HG02588 (cell line): ENCODE data around the gene ZNF423.
"Not testable (repeated sequence)": the region's sequence is repeated elsewhere in the genome, so short reads cannot be mapped to it uniquely, and the experiment has no call there.

Experiments used
- ATAC-seq: cut with Tn5 transposase; IDR thresholded peaks from one replicate; pipeline ENCODE4 v1.9.1; 2021; ENCODE audit warnings: mild to moderate bottlenecking, moderate library complexity; ENCODE audit not compliant: unreplicated experiment

ZNF423 gene

DNA sequence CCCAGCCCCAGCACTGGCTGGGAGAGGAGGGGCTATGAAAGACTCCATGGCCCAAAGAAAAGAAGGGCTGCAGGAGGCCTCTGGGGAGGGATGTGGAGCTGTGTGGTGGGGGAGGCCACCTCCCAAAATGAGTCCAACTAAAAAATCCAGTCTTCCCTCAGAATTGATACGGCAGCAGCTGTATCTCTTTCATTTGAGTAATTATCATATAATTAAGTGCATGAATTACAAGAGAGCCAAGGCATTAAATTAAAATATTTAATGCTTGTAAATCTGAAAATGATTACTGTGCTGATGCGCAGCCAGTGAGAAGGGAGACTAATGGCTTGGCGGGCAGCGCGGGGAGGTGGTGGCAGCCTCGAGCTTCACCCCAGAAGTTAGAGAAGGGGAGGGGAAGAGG, 289.5 kb downstream of the ZNF423 start:
- ATAC-seq, result no peak

DNA sequence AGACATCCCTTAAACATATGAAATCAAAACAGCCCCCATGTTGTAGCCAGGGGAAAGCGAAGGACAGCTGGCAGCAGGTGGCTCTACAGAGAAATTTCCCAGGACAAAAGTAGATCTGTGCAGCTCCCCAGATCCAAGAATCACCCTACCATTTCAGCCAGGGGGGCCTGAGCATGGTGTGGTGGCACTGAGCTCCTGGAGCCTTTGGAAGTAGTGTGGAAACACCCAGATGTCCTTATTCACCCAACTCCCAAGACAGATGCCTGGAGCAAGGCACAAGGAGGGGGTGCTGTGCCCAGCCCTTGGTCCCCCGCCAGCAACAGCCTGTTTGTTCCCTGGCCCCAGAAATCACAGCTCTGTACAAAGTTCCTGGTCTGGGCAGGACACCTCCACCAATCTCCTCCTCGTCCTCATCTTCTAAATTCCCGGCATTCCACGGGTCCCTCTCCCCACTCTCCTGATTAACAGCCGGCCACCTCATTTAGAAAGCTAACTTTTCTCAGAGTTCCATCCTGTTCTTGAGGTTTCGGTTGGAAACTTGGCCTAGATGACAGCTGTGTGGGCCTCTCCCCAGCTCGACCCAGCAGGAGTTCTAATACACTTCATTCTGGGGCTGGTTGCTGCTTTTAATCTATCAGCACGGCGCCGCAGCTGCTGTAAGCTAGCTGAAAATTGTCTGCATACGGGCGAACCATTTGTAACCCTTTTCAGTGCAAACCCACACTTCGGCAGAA, 291.2 kb downstream of the ZNF423 start:
- no peak for ATAC-seq

DNA sequence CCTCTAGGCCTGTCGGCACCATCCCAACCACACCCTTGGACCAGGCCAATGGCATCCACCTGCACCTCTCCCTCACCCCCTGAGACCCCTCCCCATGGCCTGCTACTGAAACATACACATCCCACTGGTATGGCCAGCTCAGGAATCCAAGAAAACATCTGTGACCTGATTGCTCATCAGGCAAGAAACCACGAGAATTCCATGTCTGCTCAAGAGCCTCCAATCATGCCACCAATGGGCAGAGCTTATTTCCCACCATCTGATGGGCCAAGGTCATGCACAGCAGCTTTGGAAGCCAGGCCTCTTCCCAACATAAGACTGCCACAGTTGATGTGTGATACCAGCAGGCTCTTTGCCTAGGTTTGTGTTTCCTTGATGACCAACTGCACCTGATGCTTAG, 292.2 kb downstream of the ZNF423 start:
- ATAC-seq, result no peak

DNA sequence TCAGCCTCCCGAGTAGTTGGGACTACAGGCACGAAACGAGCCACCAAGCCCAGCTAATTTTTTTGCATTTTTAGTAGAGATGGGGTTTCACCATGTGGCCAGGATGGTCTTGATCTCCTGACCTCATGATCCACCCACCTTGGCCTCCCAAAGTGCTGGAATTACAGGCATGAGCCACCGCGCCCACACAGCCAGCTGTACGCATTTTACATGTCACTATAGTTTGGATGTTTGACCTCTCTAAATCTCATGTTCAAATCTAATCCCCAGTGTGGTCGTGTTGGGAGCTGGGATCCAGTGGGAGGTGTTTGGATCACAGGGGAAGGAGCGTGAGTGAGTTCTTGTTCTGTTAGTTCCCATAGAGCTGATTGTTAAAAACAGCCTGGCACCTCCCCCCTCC, 293.0 kb downstream of the ZNF423 start:
- ATAC-seq, result not testable (repeated sequence)

DNA sequence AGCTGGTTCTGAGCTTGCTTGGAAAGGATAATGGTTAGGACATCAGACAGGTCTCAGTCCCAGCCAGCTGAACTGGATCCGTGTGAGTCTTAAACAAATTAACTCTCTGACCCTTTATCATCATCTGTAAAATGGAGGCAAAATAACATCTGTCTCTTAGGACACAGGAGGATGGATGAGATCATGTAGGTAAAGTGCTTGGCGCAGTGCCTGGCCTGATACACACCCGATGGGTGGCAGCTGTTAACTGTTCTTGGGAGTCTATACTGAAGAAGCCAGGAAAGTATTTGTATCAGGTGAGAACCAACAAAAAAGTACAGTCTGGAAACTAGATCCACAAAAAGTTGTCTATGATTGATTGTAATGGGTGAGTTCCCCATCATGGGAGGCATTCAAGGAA, 293.7 kb downstream of the ZNF423 start:
- ATAC-seq, result no peak

DNA sequence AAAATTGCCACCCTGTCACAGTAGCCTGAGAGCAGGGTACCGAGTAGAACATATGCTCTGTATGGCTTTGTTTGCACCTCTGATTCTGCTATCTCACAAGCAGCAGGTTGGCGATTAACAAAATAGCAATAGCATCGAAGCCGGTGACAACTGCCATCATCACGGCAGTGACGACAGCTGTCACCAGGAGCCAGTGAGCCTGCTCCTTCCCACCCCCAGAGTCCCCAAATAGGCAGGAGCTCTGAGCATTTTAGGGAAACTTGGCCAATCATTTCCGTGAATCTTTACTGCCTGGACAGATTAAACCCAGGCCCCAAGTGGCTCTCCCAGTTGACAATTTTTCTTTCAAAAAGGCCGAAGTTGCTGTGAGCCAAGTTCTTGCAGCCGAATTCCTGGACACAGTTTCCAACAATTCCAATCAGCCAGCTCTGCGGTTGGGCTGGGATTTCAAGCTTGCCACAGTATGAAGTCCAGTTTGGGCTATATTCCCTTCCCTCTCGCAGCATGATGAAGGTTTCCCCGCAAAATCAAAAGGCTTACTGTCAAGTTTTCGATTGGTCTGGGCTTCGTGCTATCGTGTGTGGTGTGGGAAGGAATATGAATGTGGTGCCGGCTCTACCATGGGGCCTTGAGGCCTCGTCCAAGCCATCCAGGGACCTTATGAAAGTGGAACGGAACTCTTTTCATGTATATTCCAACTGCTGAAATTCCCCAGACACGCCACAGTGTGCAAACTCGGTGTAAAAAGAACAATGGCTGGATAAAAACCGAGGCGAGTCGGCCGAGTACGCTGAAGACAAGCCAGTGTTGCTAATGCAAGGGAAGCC, 295.7 kb downstream of the ZNF423 start:
- ATAC-seq, result no peak

DNA sequence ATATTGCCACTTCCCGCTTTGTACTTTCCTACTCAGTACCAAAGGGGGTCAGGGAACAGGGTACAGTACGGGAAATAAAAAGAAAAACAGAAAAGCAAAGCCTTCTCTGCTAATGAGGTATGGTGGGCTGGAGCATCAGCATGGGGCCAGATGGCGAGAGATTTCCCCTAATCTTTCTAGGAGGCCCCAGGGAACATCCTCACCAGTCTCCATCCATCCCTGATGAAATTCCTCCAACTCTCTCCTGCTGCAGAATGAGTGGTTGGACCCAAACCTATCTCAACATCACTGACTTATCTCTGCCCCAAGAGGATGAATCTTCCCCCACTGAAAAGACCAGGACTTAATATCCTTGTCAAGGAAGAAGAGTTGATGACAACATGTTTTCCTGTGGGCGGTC, 296.7 kb downstream of the ZNF423 start:
- no peak for ATAC-seq

DNA sequence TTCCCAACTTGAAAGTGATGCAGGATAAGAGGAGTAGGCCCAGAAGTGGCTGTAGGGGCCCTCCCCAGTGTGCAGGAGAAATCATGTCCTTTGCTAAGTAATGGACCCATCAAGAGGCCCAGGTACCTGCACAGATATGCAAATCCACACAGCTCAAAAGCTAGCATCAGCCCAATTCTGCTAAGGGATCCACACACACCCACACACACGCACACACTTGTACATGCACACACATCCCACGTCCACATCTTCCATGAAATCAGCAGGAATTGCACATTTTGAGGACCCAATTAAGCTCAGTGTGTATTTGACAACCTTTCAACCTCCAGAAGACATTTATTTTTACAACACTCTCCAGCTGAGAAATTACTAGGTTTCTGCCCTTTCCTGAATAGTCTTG, 297.5 kb downstream of the ZNF423 start:
- ATAC-seq, result no peak

DNA sequence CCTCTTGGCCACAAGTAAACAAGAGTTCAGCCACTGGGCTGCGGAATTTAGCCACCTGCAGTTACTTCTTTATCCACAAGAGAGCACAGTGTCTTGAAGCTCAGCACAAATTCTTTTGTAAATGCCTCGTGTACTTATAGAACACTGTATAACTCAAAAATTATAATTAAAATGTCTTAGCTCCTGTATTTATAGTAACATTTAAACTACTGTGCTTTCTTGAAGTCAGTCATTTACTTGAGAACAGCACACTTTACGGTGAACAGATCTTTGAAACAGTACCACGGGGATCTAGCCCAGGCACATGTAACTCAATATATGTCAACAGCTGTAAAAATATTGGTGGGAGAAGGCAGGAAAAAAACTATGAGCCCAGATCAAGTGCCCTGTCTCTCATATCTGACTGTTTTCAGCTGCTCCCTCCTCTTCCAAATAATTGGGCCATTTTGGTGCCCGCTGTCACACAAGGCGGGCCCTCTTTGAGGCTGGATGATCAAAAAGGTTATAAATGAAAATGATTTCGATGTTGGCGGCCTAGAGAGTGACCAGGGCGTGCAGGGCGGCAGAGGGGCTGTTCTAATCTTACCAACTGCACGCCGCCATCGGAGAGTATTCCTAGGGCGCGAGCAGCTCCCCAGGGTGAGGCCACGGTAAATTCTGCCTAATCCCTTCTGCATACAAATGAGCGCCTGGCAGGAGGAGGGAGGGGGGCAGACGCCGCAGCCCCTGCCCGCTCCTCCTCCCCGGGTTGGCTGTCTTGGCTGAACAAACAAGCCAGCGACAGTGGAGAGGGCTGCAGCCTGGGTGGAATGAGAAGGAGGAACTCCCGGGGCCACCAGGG, 299.1 kb downstream of the ZNF423 start:
- no peak for ATAC-seq

DNA sequence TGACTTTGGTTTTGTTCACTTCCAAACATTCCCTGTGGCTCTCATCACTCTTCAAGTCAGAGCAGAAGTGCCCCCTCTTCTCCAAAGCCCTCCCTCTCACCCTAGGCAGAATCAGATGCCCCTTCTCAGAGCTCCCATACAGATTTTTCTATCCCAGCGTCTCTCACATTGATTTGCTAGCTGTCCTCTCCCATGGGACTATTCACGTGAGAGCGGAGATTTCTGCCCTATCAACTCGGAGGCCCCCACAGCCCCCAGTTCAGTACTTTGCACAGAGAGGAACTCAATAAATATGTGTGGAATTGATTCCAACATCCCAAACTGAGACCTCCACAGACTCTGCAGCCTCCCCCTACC, 299.7 kb downstream of the ZNF423 start:
- ATAC-seq, result no peak

DNA sequence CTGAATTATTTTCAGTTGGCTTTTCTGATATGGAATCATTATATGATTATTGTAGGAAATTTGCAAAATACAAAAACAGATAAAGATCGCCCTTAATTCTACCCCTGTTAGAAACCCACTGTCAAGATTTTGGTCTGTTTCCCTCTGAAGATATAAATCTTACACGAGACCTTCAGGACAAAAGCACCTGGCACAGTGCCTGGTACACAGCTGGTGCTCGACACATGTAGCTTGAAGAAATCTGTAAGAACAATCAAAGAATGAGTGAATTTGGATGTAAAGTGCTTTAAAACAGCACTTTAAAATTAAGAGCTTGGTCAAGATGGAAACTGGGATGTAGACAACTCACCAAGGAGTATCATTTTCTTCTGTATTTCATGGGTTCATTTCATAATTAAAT, 301.2 kb downstream of the ZNF423 start:
- no peak for ATAC-seq

DNA sequence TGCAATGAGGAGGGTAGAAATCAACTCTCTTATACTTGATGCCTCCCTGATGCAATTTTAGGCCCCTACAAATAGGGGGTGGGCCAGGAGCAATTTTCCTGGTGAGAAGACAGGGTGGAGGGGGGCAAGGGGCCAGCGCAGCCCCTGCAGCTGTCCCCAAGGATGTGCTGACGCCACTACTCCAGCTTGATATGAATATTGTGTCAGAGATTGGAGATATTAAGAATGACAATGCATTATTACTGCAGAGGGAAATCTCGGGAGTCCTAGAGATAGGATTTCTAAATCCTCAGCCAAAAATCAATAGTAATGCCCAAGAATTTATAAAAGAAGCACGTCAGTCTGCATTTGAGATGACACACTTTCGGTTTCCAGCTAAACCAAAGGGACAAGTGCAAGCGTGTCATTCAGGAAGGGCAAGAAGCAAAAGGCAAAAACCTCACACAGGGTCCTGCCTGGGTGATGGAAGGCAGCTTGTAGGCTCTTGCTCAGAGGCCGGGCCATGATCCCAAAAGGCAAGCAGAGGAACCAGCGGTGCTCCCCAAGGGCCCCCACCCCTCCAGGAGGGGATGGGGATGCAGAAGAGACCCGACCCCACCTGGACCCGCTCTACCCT, 303.5 kb downstream of the ZNF423 start:
- no peak for ATAC-seq

DNA sequence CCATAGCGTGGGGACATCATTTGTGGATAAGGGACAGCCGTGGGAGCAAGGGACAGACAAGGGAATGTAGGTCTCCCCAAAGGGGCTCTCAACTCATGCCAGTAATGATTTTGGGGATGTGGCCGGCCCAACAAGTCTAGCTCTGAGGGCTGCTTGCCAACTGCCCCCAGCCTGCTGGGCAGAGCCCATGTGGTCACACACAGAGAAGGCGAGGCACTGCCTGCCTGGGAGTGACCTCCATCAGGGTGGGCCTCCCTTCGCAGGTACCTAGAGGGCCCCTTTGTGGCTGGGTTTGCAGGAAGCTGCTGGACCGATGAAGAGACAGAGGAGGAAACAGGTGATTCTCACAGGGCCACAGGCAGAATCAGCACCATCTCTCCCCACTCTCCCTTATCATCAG, 305.2 kb downstream of the ZNF423 start:
- no peak for ATAC-seq

DNA sequence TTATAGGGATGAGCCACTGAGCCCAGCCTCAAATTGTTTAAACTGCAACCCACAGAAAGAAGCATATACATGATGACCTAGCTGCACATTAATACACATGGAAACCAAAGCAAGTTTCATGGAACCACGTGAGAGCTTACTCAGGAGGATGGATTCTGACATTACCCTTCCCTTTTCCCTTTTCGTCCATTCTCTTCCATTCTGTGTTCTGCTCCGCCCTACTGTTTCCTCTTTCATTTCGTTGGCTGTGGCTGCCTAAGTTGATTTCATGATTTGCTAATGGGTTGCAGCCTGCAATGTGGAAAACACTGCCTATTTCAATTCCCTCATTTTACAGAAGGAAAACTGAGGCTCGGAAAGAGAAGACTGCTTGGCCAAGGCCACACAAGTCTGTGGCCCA, 305.8 kb downstream of the ZNF423 start:
- ATAC-seq, result no peak

DNA sequence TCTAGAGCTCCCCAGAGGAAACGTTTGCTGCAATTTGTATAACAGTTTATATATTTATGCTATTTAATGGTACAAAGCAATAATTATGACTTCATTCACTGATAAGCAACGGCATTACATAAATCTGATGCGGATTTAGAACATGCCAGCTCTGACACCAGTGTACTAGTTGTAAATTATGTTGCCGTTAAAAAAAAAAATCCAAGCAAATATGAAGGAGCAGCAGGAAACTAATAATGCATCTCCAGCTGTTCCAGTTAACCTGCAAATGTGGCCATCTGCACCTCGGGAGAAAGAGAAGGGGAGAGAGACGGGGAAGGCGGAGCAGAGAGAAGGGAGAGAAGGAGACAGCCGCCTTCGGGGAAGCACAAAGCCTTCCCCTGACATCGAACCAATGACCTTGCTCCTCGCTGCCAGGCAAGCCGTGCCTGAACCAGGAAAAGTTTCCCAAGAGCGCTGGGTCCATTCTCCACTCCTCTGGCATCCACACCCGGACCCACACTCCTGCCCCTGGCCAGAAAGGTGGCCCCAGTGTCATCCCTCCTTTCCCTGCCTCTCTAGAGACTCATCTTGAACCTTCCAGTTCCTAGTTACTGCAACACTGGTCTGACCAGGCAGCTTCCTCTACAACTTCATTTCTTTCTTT, 307.5 kb downstream of the ZNF423 start:
- ATAC-seq, result no peak

DNA sequence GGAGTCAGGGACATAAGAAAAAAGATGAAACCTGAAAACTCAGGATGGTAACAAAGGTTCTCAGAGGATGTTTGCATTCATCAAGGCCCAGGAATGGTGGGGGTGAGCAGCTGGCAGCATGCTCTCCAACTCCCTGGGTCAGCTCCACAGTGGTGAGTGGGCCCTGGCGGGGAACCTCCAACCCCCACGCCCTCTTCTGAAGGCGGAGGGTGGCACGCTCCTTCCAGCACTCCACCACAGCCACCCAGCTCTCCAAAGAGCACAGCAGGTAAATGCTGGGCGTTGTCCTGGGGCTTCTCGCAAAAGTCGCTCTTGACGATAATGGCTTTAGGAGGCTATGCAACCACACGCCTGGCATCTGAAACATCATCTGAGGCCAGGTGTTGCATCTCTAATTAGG, 308.5 kb downstream of the ZNF423 start:
- no peak for ATAC-seq

DNA sequence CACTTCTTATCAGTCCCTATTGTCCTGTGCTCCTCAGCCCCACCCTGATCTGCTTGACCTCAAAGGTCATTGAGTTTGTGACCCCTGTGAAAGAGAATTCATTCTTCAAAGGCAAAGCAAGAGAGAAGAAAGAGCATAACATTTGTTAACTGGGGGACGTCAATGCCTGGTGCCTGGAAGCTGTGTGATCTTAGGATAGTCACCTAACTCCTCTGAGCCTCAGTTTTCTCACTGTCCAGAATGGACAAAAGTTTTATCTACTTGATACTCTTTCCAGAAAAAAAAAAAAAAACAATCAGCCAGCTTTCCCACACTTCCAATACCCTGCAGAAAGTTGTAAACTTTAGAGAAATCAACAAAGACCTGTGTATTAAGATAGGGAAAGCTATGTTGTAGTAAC, 309.2 kb downstream of the ZNF423 start:
- no peak for ATAC-seq

DNA sequence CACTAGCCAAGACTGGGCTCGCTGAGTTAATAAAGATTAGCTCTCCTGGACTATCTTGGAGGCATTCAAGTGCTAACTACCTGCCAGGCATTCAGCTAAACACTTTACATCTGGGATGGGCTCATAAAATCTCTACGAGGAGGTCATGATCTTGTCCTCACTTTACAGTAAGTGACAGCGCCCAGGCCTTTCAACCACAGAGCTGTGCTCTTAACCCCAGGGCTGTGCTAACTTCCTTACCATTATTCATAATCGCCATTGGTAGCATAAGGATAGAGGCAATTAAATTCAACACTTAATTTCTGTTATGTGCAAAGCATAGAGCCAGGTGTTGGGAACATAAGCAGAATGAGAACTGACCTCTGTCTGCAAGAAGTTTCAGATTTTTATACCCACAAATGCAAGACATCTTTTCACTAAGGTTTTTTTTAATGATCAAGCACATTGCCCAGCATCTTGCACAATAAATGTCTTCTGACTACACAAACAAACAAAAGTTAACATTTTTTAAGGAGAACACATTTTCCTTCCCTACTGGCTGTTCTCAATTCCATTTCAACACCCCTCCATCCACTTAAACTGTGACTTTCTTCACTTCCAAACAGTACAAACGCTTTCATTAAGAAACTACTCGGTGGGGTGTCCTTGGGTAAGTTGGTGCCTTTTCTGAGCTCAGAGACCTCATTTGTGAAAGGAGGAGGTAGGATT, 310.0 kb downstream of the ZNF423 start:
- no peak for ATAC-seq

DNA sequence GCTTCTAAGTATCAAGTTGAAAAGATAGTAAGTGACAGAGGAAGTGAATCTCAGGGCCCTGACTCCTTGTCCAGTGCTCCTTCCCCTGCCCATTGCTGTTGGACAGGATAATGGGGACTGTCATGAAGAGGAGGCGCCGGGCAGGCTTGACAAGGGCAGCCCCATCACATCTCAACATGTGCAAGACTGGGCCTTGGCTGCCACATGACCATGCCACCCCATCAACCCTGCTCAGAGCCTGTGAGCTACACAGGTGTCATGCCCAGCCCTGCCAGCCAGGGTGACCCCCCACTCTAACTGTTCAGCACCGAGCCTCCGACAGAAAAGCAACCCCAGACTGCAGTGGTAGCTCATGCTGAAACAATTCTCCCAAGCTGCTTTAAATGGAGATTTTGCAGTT, 310.7 kb downstream of the ZNF423 start:
- ATAC-seq, result no peak

DNA sequence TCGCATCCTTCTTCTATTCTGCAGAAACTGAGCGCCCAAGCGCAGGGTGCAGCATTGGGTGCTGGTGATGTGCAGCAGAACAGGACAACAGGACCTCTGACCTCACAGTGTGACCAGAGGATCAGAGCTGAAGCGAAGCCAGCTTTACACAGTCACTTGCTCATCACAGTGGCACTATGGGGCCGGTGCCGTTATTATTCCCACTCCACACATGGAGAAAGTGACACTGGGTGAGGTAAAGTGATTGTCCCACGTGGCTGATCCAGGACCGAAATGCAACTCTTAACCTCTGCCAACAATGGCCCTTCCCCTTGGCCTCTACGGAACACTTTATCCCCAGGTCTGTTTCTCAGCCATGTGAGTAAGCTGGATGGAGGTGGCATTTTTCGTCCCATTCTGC, 311.1 kb downstream of the ZNF423 start:
- no peak for ATAC-seq
